GM21367 (cell line): Measurements from ENCODE around the gene PEX1.
"Not testable (repeated sequence)": the region's sequence is repeated elsewhere in the genome, so short reads cannot be mapped to it uniquely, and the experiment has no call there.

Source experiments
- ATAC-seq: cut with Tn5 transposase; IDR thresholded peaks from one replicate; pipeline ENCODE4 v1.9.1; 2021; ENCODE audit not compliant: unreplicated experiment

Gene PEX1

DNA sequence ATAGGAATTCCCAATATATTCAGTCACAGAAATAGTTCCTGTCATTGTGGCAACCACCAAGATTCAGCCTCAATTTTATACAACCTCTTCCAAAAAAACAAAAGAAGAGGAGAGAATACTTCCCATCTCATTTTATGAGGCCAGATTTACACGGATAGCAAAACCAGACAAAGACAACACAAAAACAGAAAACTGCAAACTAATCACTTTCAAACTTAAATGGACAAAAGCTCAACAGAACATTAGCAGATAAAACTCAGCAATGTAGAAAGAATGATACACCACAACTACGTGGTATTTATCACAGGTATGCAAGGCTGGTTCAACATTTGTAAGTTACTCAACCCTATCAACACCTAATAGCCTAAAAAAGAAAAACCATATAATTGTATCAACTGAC is 22.0 kb downstream of the PEX1 start:
- no peak for ATAC-seq

DNA sequence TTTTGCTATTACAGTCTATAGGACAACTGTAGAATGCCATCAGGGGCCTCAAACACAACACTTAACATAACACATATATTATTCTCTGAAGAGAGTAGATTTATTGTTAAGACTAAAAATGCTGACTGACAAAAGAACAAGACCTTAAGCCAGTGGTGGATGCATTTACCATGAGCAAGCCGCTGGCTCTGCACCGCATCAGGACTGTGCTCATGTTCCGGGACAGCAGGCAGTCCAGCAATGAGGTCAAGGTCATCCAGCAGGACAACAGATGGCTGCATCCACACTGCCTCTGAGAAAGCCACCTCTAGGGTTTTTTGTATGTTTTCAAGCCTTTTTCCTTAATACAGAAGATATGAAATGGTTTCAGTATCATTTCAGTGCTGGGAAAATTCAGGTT is 23.8 kb downstream of the PEX1 start:
- no peak for ATAC-seq

- no peak for ATAC-seq
These were observed 24.6 kb downstream of the PEX1 start for GRCh38 chr7:92503767-92504166.

DNA sequence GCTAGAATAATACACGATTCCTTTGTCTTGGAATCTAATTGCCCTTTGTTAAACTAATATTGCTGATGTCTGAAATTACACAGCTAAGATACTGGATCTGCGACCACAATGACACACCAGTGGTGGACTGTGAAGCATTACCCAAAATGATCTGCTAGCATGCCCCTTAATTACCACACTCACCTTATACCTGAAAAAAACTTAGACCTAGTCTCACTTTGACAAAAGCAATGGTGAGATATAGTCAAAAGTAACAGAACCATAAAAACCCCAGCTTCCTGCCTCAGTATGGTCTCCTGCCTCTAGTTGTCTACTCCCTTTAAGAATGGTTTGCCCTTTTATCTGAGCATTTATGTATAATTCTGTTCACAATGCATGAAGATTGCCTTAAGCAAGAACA is 29.8 kb downstream of the PEX1 start:
- no peak for ATAC-seq

DNA sequence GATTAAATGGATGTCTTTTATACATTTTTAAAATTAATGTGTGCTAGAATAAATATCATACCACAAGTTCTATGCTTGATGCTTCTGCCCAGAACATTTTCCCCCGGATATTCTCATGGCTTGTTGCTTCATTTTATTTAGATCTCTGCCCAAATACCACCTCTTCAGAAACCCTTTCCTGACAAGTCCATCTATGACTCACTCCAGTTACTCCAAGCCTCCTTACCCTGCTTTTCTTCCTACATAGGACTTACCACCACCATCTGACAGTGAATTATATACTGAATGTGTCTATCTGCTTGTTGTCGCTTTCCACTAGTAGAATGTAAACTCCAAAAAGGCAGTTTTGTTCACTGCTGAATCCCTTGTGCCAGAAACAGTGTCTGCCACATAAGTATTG is 31.4 kb downstream of the PEX1 start:
- ATAC-seq, result no peak

DNA sequence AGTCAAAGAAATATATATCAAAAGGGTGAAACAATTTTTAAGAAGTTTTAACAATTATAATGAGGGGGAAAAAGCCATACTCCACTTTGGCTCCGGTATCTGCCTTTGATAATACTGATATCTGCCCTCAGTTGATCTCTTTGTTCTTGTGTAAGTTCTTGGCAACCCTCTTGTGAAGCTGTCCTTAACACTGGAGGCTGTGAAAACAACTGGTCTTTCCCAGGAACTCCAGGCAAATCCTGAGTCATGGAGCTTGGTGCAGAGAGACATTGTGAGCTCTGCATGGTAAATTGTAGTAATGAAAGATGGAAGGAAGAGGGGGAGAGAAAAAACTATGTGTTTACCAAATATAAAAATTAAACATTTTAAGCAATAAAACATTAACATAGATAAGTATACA is 38.7 kb downstream of the PEX1 start:
- ATAC-seq, result no peak

- no peak for ATAC-seq
These were observed 40.5 kb downstream of the PEX1 start for GRCh38 chr7:92487804-92488203.

DNA sequence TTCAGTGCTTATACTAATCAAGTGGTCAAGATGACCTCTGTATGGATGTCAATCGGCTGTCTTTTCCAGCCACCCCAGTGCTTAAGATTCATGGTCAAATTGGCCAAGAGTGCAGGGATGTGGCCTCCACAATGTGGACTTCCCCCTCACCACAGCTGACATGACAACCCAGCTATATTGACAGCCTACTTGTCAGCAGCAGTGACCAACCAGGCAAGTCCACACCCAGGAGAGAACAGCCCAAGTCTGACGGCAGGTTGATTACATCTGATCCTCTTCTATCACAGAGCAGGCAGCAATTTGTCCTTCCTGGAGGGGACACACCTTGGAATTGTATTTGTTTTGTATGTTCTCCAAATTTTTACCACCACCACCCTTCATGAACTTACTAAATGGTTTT is 42.3 kb downstream of the PEX1 start:
- ATAC-seq, result no peak

GRCh38 chr7:92485267-92485892 is 42.9 kb downstream of the PEX1 start:
- ATAC-seq, result no peak

DNA sequence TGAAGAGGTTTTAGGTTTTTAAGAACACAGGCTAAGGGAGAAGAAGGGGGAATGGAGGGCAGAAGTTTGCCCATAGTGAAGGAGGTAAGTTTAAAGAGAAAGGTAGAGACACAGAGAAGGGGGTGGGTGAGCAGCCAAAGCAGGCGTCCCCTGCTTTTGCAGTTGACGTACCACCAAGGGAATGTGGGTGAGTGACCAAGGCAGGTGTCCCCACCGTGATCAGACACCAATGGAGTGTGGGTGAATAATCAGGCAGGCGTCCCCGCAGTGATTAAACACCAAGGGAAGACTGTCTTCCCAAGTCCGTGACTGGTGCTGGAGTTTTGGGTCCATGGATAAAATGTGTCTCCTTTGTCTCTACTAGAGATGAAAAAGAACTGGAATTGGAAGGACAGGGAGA is 44.1 kb downstream of the PEX1 start:
- ATAC-seq, result not testable (repeated sequence)

GRCh38 chr7:92483624-92484023 is 44.7 kb downstream of the PEX1 start:
- ATAC-seq, result not testable (repeated sequence)

GRCh38 chr7:92479146-92479545 is 49.2 kb downstream of the PEX1 start:
- ATAC-seq, result not testable (repeated sequence)

DNA sequence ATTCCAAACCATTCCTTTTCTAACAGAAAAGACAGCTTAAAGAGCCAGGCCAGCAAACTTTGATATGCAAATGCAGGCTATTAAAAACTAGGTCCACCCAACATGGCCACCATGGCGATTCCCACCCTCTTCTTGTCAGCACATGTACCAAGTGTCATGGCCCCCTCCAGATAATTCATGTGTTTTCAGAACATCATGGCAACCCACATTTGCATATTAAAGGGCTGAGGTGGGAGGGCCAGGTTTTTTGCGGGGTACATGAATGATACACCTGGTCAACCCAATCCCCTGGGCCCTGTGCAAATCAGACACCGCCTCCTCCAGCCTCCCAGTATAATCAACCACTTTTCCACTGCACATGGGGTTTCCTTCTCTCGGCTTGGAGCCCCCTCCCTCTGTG is 49.6 kb downstream of the PEX1 start:
- ATAC-seq, result no peak

- ATAC-seq, result no peak
These were observed 50.2 kb downstream of the PEX1 start for GRCh38 chr7:92478095-92478494.

DNA sequence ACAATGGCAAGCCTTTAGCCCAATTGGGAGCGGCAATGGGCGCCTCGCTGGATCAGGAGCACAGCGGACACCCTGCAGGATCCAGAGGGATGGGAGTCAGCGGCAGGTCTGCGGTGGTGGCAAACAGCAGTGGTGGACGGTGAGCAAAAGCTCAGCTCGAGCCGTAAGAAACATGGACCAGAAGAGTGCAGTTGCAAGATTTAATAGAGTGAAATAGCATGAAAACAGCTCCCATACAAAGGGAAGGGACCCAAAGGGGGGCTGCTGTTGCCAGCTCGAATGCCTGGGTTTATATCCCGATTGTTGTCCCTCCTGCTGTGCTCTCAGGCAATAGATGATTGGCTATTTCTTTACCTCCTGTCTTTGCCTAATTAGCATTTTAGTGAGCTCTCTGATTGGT is 50.6 kb downstream of the PEX1 start, which contains the start of gene ERVW-1:
Gene ERVW-1 (minus strand): TSS at position 266 of the 400 bp plus-strand sequence. CDS start 7,565 bp downstream, outside the sequence.
- not testable (repeated sequence) for ATAC-seq

GRCh38 chr7:92475851-92476590 is 52.3 kb downstream of the PEX1 start:
- ATAC-seq, result not testable (repeated sequence)

DNA sequence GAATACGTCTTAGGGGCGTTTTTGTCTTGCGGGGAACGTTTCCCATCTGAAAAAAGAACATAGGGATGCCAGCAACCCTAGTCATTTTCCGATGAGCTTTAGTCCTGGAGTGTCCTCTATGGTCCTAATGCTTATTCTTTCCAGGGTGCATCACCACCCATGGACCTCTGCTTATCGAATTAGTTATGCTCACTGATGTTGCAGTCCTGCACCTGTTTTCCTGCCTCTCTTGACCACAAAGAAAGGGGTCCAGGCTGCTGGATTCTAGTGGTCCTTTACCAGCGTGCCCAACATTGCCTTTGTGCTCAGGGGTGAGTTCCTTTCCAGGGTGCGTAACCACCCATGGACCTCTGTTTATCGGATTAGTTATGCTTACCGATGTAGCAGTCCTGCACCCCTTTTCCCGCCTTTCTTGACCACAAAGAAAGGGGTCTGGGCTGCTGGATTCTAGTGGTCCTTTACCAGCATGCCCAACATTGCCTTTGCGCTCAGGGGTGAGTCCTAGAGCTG is 53.0 kb downstream of the PEX1 start:
- not testable (repeated sequence) for ATAC-seq

DNA sequence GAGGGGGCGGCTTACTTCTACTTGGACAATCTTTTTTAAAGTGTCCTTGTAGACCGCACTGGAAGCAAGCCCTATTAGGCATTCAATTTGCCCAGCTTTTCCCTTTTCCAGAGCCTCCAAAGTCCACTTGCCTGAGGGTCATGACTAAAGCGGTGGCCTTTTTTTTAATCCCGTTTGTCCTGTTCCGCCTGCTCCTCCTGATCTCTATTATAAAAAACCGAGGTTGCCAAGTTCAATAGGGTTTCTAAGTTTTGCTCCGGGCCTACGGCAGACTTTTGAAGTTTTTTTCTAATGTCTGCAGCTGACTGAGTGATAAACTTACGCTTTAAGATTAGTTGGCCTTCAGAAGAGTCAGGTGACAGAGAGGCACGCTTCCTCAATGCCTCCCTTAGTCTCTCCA is 54.3 kb downstream of the PEX1 start:
- not testable (repeated sequence) for ATAC-seq

DNA sequence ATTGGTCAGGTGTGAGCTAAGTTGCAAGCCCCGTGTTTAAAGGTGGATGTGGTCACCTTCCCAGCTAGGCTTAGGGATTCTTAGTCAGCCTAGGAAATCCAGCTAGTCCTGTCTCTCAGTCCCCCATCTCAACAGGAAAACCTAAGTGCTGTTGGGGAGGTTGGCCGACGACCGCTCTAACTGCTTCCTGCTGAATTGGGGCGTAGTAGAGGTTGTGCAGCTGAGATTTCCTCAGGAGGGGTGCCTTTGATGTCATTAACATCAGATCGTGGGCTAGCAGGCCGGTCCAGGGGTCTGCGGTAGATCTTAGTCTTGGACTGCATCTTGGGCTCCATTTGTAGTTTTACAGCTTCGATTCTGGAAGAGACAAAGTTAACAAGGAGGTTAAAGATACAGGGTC is 59.7 kb downstream of the PEX1 start:
- not testable (repeated sequence) for ATAC-seq

- no peak for ATAC-seq
These were observed 61.6 kb downstream of the PEX1 start for GRCh38 chr7:92466682-92467081.

DNA sequence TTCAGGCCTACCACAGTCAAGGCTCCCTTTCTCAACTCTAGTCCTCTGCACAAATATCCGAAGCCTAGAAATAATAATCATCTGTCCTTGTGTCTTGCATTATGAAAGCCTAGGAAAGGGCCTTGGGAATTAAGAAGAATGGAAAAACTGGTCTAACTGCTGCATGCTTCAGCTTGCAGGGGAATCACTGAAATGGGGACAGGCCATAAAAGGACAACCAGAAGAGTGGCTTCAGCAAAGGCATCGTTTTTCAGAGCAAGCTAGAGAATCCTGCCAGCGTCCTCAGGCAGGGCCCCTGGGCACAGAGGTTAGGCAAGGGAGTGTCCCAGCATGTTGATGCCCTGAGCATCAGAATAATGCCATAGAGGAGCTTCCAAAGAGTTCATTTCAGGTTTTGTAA is 63.8 kb downstream of the PEX1 start:
- ATAC-seq, result no peak

GRCh38 chr7:92462560-92462959 is 65.8 kb downstream of the PEX1 start:
- ATAC-seq, result no peak
